HCT116 (cell line): ENCODE data around the gene TMEM86A. TPM values are rescaled to one million over a fixed set of nuclear protein-coding genes. Genes with fewer than 3 reads are reported as not detected.
A peak's percentile ranks its signal among the peaks of the same experiment; 100 is the strongest.

ENCODE experiments used
- ATAC-seq: fragments of 200-7000 bp; cut with Tn5 transposase; 2 replicates; pipeline ENCODE4 v1.9.1; 2020; ENCODE audit warnings: mild to moderate bottlenecking, moderate library complexity
- BruUV-seq: library from RNA; stranded (reverse); fragments of 400-500 nt; replicated peaks from 2 replicates; lab custom pipeline; 2021; lab: Mats Ljungman, UMichigan
- CTCF ChIA-PET: fragments of 300-600 bp; sonication (Branson Sonifier 250); formaldehyde crosslinking; loops from one replicate; lab custom pipeline; 2021; ENCODE audit warnings: antibody characterized with exemption; lab: Charles Lee
- POLR2A ChIA-PET: fragments of 300-600, 350-600 bp; sonication (Branson Sonifier 250); formaldehyde crosslinking; loops from one replicate; lab custom pipeline; 2021; ENCODE audit warnings: antibody characterized with exemption; lab: Charles Lee
- RAD21 ChIA-PET, 2 experiments: fragments of 300-600 bp; sonication (Branson Sonifier 250); formaldehyde crosslinking; loops; one replicate each; lab custom pipeline; 2023; ENCODE audit warnings: low total read pairs in 2 of 2; ENCODE audit not compliant: uncharacterized antibody in 2 of 2, unreplicated experiment in 2 of 2, low non-redundant PET in 1 of 2; lab: Charles Lee
- DNase-seq: peaks from one replicate; pipeline ENCODE4 v3.0.0-alpha.2; 2010; ENCODE audit warnings: low read depth, low spot score
- H2AFZ ChIP-seq: fragments of 200-600 bp; shearing (Covaris generic), sonication (generic); 2 replicates; pipeline ENCODE4 v1.6.1; 2017; ENCODE audit warnings: low read depth, mixed run types, mixed read lengths, antibody characterized with exemption, low read length; ENCODE audit not compliant: poor library complexity, severe bottlenecking
- H3K27ac ChIP-seq: 2 replicates; pipeline ENCODE4 v1.5.1; 2012; ENCODE audit warnings: low read depth, low read length
- H3K27me3 ChIP-seq: fragments of 200-600 bp; sonication (generic); 2 replicates; pipeline ENCODE4 v1.6.1; 2016; ENCODE audit warnings: mixed run types, low read length, mixed read lengths; ENCODE audit not compliant: insufficient read depth
- H3K36me3 ChIP-seq, 2 experiments: fragments of 200-500 bp in 1 of 2; fragments of 200-600 bp in 1 of 2; sonication (Bioruptor generic) in 1 of 2; sonication (generic) in 1 of 2; 2 replicates each; pipeline versions ENCODE4 v1.5.1 to v1.6.1; 2014 to 2016; ENCODE audit warnings: low read length in 2 of 2, inconsistent platforms in 1 of 2, mixed read lengths in 1 of 2, mixed run types in 1 of 2; ENCODE audit not compliant: insufficient read depth in 2 of 2, control insufficient read depth in 1 of 2
- H3K4me1 ChIP-seq, 2 experiments: fragments of 200-600 bp in 1 of 2; sonication (generic) in 1 of 2; 2 replicates each; pipeline versions ENCODE4 v1.5.1 to v1.6.1; 2012 to 2017; ENCODE audit warnings: low read length in 2 of 2, inconsistent platforms in 1 of 2, mild to moderate bottlenecking in 1 of 2, mixed read lengths in 1 of 2, mixed run types in 1 of 2, moderate library complexity in 1 of 2; ENCODE audit not compliant: insufficient read depth in 2 of 2, control insufficient read depth in 1 of 2
- H3K4me2 ChIP-seq: fragments of 200-600 bp; sonication (generic); 2 replicates; pipeline ENCODE4 v1.6.1; 2017; ENCODE audit warnings: mixed run types, low read length, mixed read lengths
- H3K4me3 ChIP-seq, 2 experiments: fragments of 200-600 bp in 1 of 2; sonication (generic) in 1 of 2; replicated peaks in 1 of 2; 2 replicates each; pipeline ENCODE4 v1.5.1; 2011 to 2016; ENCODE audit warnings: low read length in 2 of 2, control low read depth in 1 of 2, low read depth in 1 of 2, mild to moderate bottlenecking in 1 of 2, mixed read lengths in 1 of 2, mixed run types in 1 of 2
- H3K79me2 ChIP-seq: fragments of 200-600 bp; sonication (generic); 2 replicates; pipeline ENCODE4 v1.6.1; 2017; ENCODE audit warnings: mild to moderate bottlenecking, mixed run types, low read length, moderate library complexity, mixed read lengths; ENCODE audit not compliant: insufficient read depth
- H3K9ac ChIP-seq: fragments of 200-600 bp; sonication (generic); 2 replicates; pipeline ENCODE4 v1.6.1; 2016; ENCODE audit warnings: low read length, mixed read lengths
- H3K9me2 ChIP-seq: fragments of 200-600 bp; sonication (generic), shearing (Covaris generic); 2 replicates; pipeline ENCODE4 v1.6.1; 2017; ENCODE audit warnings: mixed run types, mild to moderate bottlenecking, moderate library complexity; ENCODE audit not compliant: insufficient read depth
- H3K9me3 ChIP-seq, 2 experiments: fragments of 200-500 bp in 1 of 2; fragments of 200-600 bp in 1 of 2; sonication (Bioruptor generic) in 1 of 2; sonication (generic) in 1 of 2; 2 replicates each; pipeline ENCODE4 v1.6.1; 2014 to 2017; ENCODE audit warnings: low read length in 2 of 2, mixed read lengths in 2 of 2, inconsistent platforms in 1 of 2, low read depth in 1 of 2, mild to moderate bottlenecking in 1 of 2, mixed run types in 1 of 2, moderate library complexity in 1 of 2; ENCODE audit not compliant: control insufficient read depth in 1 of 2, insufficient read depth in 1 of 2
- H4K20me1 ChIP-seq: fragments of 200-600 bp; sonication (generic), shearing (Covaris generic); 2 replicates; pipeline ENCODE4 v1.6.1; 2017; ENCODE audit warnings: mixed run types, mild to moderate bottlenecking, moderate library complexity; ENCODE audit not compliant: insufficient read depth
- ATF3 ChIP-seq: IDR thresholded peaks from 2 replicates; pipeline ENCODE4 v1.6.1; 2012
- CTCF ChIP-seq, 3 experiments: fragments of 200-600 bp in 1 of 3; sonication (generic) in 1 of 3; IDR thresholded peaks in 2 of 3; conservative IDR thresholded peaks in 1 of 3; 2 replicates each; pipeline ENCODE4 v1.5.1; 2012 to 2017; ENCODE audit warnings: low read depth in 2 of 3, low read length in 2 of 3, antibody characterized with exemption in 1 of 3, borderline replicate concordance in 1 of 3, control low read depth in 1 of 3, mild to moderate bottlenecking in 1 of 3, mixed read lengths in 1 of 3, mixed run types in 1 of 3, moderate library complexity in 1 of 3; ENCODE audit not compliant: insufficient read depth in 1 of 3
- EGR1 ChIP-seq: IDR thresholded peaks from 2 replicates; pipeline ENCODE4 v1.6.1; 2012; ENCODE audit warnings: low read depth
- EZH2phosphoT487 ChIP-seq: fragments of 200-600 bp; IDR thresholded peaks from 2 replicates; pipeline ENCODE4 v1.6.1; 2018; ENCODE audit warnings: antibody characterized with exemption, borderline replicate concordance
- FOSL1 ChIP-seq: IDR thresholded peaks from 2 replicates; pipeline ENCODE4 v1.6.1; 2012; ENCODE audit warnings: low read depth
- MAX ChIP-seq: IDR thresholded peaks from 2 replicates; pipeline ENCODE4 v1.6.1; 2012
- POLR2A ChIP-seq: IDR thresholded peaks from 2 replicates; pipeline ENCODE4 v1.7.0; 2011; ENCODE audit warnings: borderline replicate concordance; ENCODE audit not compliant: insufficient read depth, insufficient read length; ENCODE audit errors: extremely low read depth
- SIN3A ChIP-seq: IDR thresholded peaks from 2 replicates; pipeline ENCODE4 v1.6.1; 2012; ENCODE audit warnings: low read depth
- SRF ChIP-seq: IDR thresholded peaks from 2 replicates; pipeline ENCODE4 v1.6.1; 2012; ENCODE audit warnings: low read depth
- ZBTB33 ChIP-seq: IDR thresholded peaks from 2 replicates; pipeline ENCODE4 v1.6.1; 2011; ENCODE audit warnings: mild to moderate bottlenecking, low read length, moderate library complexity; ENCODE audit not compliant: insufficient replicate concordance; ENCODE audit errors: extremely low read depth
- ZFX ChIP-seq: fragments of 450-650 bp; IDR thresholded peaks from 2 replicates; pipeline ENCODE4 v1.6.1; 2017
- intact Hi-C: fragments of 100-400 bp; cut with micrococcal nuclease; formaldehyde crosslinking; loops from 2 replicates; pipeline ENCODE4 v1.10.0; 2022
- total RNA-seq: library from RNA; stranded (reverse); gene quantifications from one replicate; pipeline ENCODE4 v1.2.1, GENCODE V29; 2021; ENCODE audit not compliant: unreplicated experiment
- TF ChIP-seq, protein P1 (sequence below): IDR thresholded peaks from 2 replicates; pipeline ENCODE4 v1.6.1; 2012; ENCODE audit warnings: low read depth

The TMEM86A gene
- total RNA-seq, 1 experiment from 2014 or later = 2.0 TPM

- no peak overlapping the region for H3K27ac ChIP-seq
- no peaks in the 10 kb centered on the region for H4K20me1 ChIP-seq
- no peaks in the 10 kb centered on the region for H3K9me2 ChIP-seq
- ChIA-PET RAD21 (no interaction called here), CTCF (interaction anchor here (0.7 kb wide), 1 partner anchor 14 kb away, joined by 3 read pairs; no protein-coding TSS in a partner anchor), POLR2A (no interaction called here)
- 0 out of 2 replicates have a peak, but pooled peaks have one; percentile 9 for ATAC-seq
- H3K36me3 ChIP-seq = no peaks in the 10 kb centered on the region
- no peak for TF ChIP-seq ATF3
- peak in 2 of 3 experiments; percentile 35 to 40; a peak in 2 of 6 replicates for TF ChIP-seq CTCF (IDR thresholded peaks at IDR 0.05 in 2 of 3, conservative IDR thresholded peaks at IDR 0.05 in 1 of 3; ENCODE audit: borderline replicate concordance in 1 of 3, insufficient read depth in 1 of 3, low read depth in 2 of 3, low read length in 2 of 3)
- no peak overlapping the region for H2AFZ ChIP-seq
- no peaks in the 10 kb centered on the region for H3K79me2 ChIP-seq
- no peak for DNase-seq
- H3K4me2 ChIP-seq = no peak overlapping the region
- H3K4me3 ChIP-seq = no peak overlapping the region
- H3K9me3 ChIP-seq = no peaks in the 10 kb centered on the region
- BruUV-seq = no TSS peak
- H3K4me1 ChIP-seq = no peaks in the 10 kb centered on the region
- intact Hi-C loops = no loop called here
- H3K9ac ChIP-seq = no peak overlapping the region
- no peaks in the 10 kb centered on the region for H3K27me3 ChIP-seq
These were observed 43.2 kb downstream of the TMEM86A start for GRCh38 chr11:18741783-18742182.

DNA sequence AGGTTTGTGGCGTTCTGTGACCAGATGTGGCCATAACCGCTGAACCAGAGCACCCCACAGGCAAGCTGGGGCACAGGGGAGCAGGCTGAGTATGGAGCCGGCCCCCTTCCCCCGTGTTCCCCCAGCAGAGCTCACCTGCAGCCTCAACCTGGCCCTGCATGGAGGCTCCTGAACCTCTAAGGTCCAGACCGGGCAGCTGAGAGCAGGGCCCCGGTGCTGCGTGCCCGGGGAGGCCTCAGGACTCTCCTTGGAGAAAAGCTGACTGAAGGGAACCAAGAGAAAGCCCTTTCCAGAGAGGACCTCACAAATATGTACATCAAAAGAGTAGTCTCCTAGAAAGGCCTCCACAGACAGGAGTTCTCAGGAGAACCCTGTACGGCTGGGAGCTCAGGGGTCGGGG, 44.8 kb downstream of the TMEM86A start:
- BruUV-seq = no TSS peak
- TF ChIP-seq ZBTB33 (no peak), FOSL1 (no peak), ZFX (no peak), EGR1 (no peak), POLR2A (no peak), MAX (no peak), SIN3A (no peak), SRF (no peak), EZH2phosphoT487 (no peak)
- TF ChIP-seq, protein P1, sequence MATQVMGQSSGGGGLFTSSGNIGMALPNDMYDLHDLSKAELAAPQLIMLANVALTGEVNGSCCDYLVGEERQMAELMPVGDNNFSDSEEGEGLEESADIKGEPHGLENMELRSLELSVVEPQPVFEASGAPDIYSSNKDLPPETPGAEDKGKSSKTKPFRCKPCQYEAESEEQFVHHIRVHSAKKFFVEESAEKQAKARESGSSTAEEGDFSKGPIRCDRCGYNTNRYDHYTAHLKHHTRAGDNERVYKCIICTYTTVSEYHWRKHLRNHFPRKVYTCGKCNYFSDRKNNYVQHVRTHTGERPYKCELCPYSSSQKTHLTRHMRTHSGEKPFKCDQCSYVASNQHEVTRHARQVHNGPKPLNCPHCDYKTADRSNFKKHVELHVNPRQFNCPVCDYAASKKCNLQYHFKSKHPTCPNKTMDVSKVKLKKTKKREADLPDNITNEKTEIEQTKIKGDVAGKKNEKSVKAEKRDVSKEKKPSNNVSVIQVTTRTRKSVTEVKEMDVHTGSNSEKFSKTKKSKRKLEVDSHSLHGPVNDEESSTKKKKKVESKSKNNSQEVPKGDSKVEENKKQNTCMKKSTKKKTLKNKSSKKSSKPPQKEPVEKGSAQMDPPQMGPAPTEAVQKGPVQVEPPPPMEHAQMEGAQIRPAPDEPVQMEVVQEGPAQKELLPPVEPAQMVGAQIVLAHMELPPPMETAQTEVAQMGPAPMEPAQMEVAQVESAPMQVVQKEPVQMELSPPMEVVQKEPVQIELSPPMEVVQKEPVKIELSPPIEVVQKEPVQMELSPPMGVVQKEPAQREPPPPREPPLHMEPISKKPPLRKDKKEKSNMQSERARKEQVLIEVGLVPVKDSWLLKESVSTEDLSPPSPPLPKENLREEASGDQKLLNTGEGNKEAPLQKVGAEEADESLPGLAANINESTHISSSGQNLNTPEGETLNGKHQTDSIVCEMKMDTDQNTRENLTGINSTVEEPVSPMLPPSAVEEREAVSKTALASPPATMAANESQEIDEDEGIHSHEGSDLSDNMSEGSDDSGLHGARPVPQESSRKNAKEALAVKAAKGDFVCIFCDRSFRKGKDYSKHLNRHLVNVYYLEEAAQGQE = no peak

More for the DNA sequence above, 44.8 kb downstream of the TMEM86A start:
- H3K36me3 ChIP-seq = no peaks in the 10 kb centered on the region
- H3K9ac ChIP-seq = no peak overlapping the region
- no peak overlapping the region for H3K4me2 ChIP-seq
- H3K4me3 ChIP-seq = no peak overlapping the region
- no peak overlapping the region for H3K27ac ChIP-seq
- ChIA-PET CTCF (interaction anchor here (1.0 to 1.1 kb wide), 2 partner anchors 16 to 21 kb away, joined by 3 to 4 read pairs; no protein-coding TSS in a partner anchor), POLR2A (no interaction called here), RAD21 (no interaction called here)
- ATAC-seq (no peak), DNase-seq (no peak)
- no peaks in the 10 kb centered on the region for H3K79me2 ChIP-seq
- no peaks in the 10 kb centered on the region for H3K9me3 ChIP-seq
- no peaks in the 10 kb centered on the region for H4K20me1 ChIP-seq
- no peaks in the 10 kb centered on the region for H3K4me1 ChIP-seq
- H2AFZ ChIP-seq = no peak overlapping the region
- no peaks in the 10 kb centered on the region for H3K9me2 ChIP-seq
- intact Hi-C loops = no loop called here
- no peaks in the 10 kb centered on the region for H3K27me3 ChIP-seq
